ACC112 (cell line): ENCODE data around the gene PPP1R12C.
"Not testable (repeated sequence)": the region's sequence is repeated elsewhere in the genome, so short reads cannot be mapped to it uniquely, and the experiment has no call there.

Experiments used
- H2AFZ ChIP-seq: fragments of 200-600 bp; sonication (generic); one replicate; pipeline ENCODE4 v1.6.0; 2017; ENCODE audit warnings: antibody characterized with exemption, low read length; ENCODE audit not compliant: unreplicated experiment
- H3K27ac ChIP-seq: fragments of 200-600 bp; sonication (generic); 2 replicates; pipeline ENCODE4 v1.5.1; 2014; ENCODE audit warnings: low read depth, mild to moderate bottlenecking, antibody characterized with exemption, low read length, moderate library complexity
- H3K27me3 ChIP-seq: fragments of 200-600 bp; sonication (generic); 2 replicates; pipeline ENCODE4 v1.6.1; 2014; ENCODE audit warnings: mild to moderate bottlenecking, antibody characterized with exemption, low read length, moderate library complexity, mixed read lengths; ENCODE audit not compliant: insufficient read depth
- H3K36me3 ChIP-seq: fragments of 200-600 bp; sonication (generic); 2 replicates; pipeline ENCODE4 v1.6.1; 2016; ENCODE audit warnings: mild to moderate bottlenecking, antibody characterized with exemption, low read length, moderate library complexity, mixed read lengths; ENCODE audit not compliant: insufficient read depth
- H3K4me1 ChIP-seq: fragments of 200-600 bp; sonication (generic); one replicate; pipeline ENCODE4 v1.6.1; 2016; ENCODE audit warnings: low read length, mixed read lengths; ENCODE audit not compliant: insufficient read depth, unreplicated experiment, control insufficient read depth
- H3K4me3 ChIP-seq: fragments of 200-600 bp; sonication (generic); 2 replicates; pipeline ENCODE4 v1.5.1; 2014; ENCODE audit warnings: mild to moderate bottlenecking, low read depth, low read length
- H3K79me2 ChIP-seq: fragments of 200-600 bp; sonication (generic); one replicate; pipeline ENCODE4 v1.6.0; 2016; ENCODE audit warnings: low read length; ENCODE audit not compliant: control insufficient read depth, unreplicated experiment, insufficient read depth

Gene PPP1R12C

GRCh38 chr19:55107252-55107651, 10.2 kb downstream of the PPP1R12C start:
- not testable (repeated sequence) for H3K27me3 ChIP-seq, H3K27ac ChIP-seq, H2AFZ ChIP-seq, H3K4me1 ChIP-seq, H3K4me3 ChIP-seq, H3K36me3 ChIP-seq
- peaks cover 12% of the 10 kb centered on the region for H3K79me2 ChIP-seq

- peaks cover 8% of the 10 kb centered on the region; the same call in 1 of the 2 replicates for H3K36me3 ChIP-seq
- H3K27ac ChIP-seq, result no peak overlapping the region
- no peak overlapping the region for H3K4me3 ChIP-seq
- no peak overlapping the region for H2AFZ ChIP-seq
- H3K79me2 ChIP-seq, result peaks cover 10% of the 10 kb centered on the region
- H3K4me1 ChIP-seq, result no peaks in the 10 kb centered on the region
- no peaks in the 10 kb centered on the region for H3K27me3 ChIP-seq
Measured at GRCh38 chr19:55106591-55106990, 10.8 kb downstream of the PPP1R12C start.

- H3K27ac ChIP-seq, result no peak overlapping the region
- H3K79me2 ChIP-seq, result peaks cover 10% of the 10 kb centered on the region
- no peaks in the 10 kb centered on the region for H3K27me3 ChIP-seq
- no peak overlapping the region for H3K4me3 ChIP-seq
- H2AFZ ChIP-seq, result no peak overlapping the region
- peaks cover 8% of the 10 kb centered on the region; the same call in 1 of the 2 replicates for H3K36me3 ChIP-seq
- H3K4me1 ChIP-seq, result no peaks in the 10 kb centered on the region
Measured at GRCh38 chr19:55105237-55105636, 12.2 kb downstream of the PPP1R12C start.

GRCh38 chr19:55103190-55103589, 14.2 kb downstream of the PPP1R12C start:
- Histone ChIP-seq H3K4me3 (no peak overlapping the region), H3K4me1 (no peaks in the 10 kb centered on the region), H2AFZ (no peak overlapping the region), H3K27ac (no peak overlapping the region), H3K36me3 (peaks cover 8% of the 10 kb centered on the region; the same call in 1 of the 2 replicates), H3K79me2 (peaks cover 10% of the 10 kb centered on the region), H3K27me3 (no peaks in the 10 kb centered on the region)

- H3K4me3 ChIP-seq, result no peak overlapping the region
- no peak overlapping the region for H2AFZ ChIP-seq
- H3K27ac ChIP-seq, result no peak overlapping the region
- no peaks in the 10 kb centered on the region for H3K4me1 ChIP-seq
- peaks cover 5% of the 10 kb centered on the region for H3K79me2 ChIP-seq
- no peaks in the 10 kb centered on the region for H3K27me3 ChIP-seq
- H3K36me3 ChIP-seq, result peaks cover 8% of the 10 kb centered on the region; the same call in 1 of the 2 replicates
Measured at GRCh38 chr19:55101261-55101660, 16.2 kb downstream of the PPP1R12C start.

GRCh38 chr19:55099557-55100506, 17.6 kb downstream of the PPP1R12C start:
- H3K79me2 ChIP-seq, result no peaks in the 10 kb centered on the region
- H3K27me3 ChIP-seq, result no peaks in the 10 kb centered on the region
- H3K36me3 ChIP-seq, result peaks cover 8% of the 10 kb centered on the region; the same call in 1 of the 2 replicates
- no peak overlapping the region for H3K27ac ChIP-seq
- H3K4me1 ChIP-seq, result no peaks in the 10 kb centered on the region
- H2AFZ ChIP-seq, result no peak overlapping the region
- no peak overlapping the region for H3K4me3 ChIP-seq

GRCh38 chr19:55098716-55099556, 18.5 kb downstream of the PPP1R12C start:
- Histone ChIP-seq H3K27ac (no peak overlapping the region), H3K4me3 (no peak overlapping the region), H3K4me1 (no peaks in the 10 kb centered on the region), H2AFZ (no peak overlapping the region), H3K36me3 (peaks cover 8% of the 10 kb centered on the region; the same call in 1 of the 2 replicates), H3K27me3 (no peaks in the 10 kb centered on the region), H3K79me2 (no peaks in the 10 kb centered on the region)

GRCh38 chr19:55097864-55098715, 19.3 kb downstream of the PPP1R12C start:
- 0 out of 2 replicates have a peak, but pooled peaks cover 3% of the 10 kb centered on the region for H3K36me3 ChIP-seq
- H2AFZ ChIP-seq, result no peak overlapping the region
- H3K4me3 ChIP-seq, result no peak overlapping the region
- H3K4me1 ChIP-seq, result no peaks in the 10 kb centered on the region
- H3K27me3 ChIP-seq, result no peaks in the 10 kb centered on the region
- no peak overlapping the region for H3K27ac ChIP-seq
- H3K79me2 ChIP-seq, result no peaks in the 10 kb centered on the region

- H3K4me3 ChIP-seq, result no peak overlapping the region
- no peaks in the 10 kb centered on the region for H3K4me1 ChIP-seq
- no peak overlapping the region for H3K27ac ChIP-seq
- H3K79me2 ChIP-seq, result no peaks in the 10 kb centered on the region
- H3K36me3 ChIP-seq, result no peaks in the 10 kb centered on the region
- H2AFZ ChIP-seq, result no peak overlapping the region
- no peaks in the 10 kb centered on the region for H3K27me3 ChIP-seq
Measured at GRCh38 chr19:55096061-55096701, 21.3 kb downstream of the PPP1R12C start.
